Measurements from ENCODE around the gene PTGER3.

Gene PTGER3

DNA sequence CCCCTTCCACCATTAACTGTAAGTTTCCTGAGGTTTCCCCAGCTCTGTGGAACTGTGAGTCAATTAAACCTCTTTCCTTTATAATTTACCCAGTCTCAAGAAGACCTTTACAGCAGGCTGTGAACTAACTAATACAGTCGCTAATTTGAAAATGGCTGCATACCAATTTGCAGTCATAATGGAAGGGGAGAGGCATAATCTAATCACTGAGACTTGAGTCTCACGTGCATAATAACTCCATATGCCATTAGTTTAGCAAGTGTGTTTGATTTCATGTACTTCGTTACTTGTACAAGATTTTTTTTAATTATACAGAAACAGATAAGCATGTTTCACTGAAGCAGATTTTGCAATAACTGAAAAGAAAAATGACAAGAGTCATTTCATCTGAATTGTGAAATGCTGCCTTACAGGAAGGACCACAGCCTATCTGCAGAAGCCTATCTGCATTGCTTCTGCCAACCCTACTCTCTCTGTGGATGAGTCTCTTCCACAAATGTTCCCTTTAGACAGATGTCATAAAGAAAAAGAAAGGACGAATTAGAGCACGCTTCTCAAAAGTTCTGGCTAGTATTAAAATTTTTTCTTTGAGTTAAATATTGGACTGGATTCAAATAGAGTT, 99.1 kb downstream of the PTGER3 start:
- TF ChIP-seq YY1 (IDR thresholded peaks at IDR 0.05; ENCODE audit: low read depth) (no peak), FOXM1 (IDR thresholded peaks at IDR 0.05; ENCODE audit: borderline replicate concordance, low read depth) (no peak), RAD21 (IDR thresholded peaks at IDR 0.05; ENCODE audit: low read depth) (no peak)

DNA sequence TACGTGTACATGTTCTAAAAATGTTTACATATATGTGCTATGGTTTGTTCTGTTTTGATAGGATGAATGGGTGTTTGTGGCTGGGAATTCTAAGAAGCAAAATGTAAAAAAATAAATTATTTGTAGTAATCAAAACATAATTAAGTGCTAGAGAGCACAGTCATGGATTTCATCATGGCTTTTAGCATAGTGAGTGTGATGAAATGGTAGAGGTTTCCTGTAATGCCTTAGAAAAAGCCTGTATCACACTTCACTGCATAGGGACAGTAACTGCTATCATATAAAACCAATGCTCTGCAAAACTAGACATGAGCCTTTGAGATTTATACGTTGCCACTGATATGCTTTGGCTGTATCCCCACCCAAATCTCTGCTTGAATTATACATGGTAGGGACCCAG, 99.8 kb downstream of the PTGER3 start:
- TF ChIP-seq, protein P1, sequence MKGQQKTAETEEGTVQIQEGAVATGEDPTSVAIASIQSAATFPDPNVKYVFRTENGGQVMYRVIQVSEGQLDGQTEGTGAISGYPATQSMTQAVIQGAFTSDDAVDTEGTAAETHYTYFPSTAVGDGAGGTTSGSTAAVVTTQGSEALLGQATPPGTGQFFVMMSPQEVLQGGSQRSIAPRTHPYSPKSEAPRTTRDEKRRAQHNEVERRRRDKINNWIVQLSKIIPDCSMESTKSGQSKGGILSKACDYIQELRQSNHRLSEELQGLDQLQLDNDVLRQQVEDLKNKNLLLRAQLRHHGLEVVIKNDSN (IDR thresholded peaks at IDR 0.05) = no peak
- no peak for TF ChIP-seq CREB1 (IDR thresholded peaks at IDR 0.05; ENCODE audit: low read depth)

DNA sequence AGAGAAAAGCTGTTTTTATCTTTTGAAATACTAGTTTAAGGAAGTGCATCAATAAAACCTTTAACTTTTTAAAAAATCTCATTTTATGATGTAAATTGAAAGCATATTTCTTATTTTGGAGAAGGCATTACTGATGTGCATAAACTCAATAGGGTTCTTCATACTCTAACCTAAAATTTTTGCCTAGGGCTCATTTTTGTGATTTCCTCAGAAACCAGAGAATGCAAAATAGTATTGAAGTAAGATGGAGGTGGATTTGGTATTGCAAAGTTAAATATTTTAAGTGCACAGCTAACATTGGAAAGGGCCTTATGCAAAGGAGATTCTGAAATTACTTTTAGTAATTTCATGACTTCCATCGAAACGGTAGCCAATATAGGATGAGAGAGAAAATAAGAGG, 101.9 kb downstream of the PTGER3 start:
- TF ChIP-seq YY1 (IDR thresholded peaks at IDR 0.05; ENCODE audit: low read depth) = no peak
- TF ChIP-seq CEBPB (IDR thresholded peaks at IDR 0.05) = no peak
- no peak for TF ChIP-seq ZBTB7A (IDR thresholded peaks at IDR 0.05; ENCODE audit: low read depth)
- no peak for TF ChIP-seq TAF1 (IDR thresholded peaks at IDR 0.05; ENCODE audit: low read depth)
- TF ChIP-seq, protein P1 (IDR thresholded peaks at IDR 0.05) = no peak
- TF ChIP-seq CREB1 (IDR thresholded peaks at IDR 0.05; ENCODE audit: low read depth) = no peak
- TF ChIP-seq, protein P2, sequence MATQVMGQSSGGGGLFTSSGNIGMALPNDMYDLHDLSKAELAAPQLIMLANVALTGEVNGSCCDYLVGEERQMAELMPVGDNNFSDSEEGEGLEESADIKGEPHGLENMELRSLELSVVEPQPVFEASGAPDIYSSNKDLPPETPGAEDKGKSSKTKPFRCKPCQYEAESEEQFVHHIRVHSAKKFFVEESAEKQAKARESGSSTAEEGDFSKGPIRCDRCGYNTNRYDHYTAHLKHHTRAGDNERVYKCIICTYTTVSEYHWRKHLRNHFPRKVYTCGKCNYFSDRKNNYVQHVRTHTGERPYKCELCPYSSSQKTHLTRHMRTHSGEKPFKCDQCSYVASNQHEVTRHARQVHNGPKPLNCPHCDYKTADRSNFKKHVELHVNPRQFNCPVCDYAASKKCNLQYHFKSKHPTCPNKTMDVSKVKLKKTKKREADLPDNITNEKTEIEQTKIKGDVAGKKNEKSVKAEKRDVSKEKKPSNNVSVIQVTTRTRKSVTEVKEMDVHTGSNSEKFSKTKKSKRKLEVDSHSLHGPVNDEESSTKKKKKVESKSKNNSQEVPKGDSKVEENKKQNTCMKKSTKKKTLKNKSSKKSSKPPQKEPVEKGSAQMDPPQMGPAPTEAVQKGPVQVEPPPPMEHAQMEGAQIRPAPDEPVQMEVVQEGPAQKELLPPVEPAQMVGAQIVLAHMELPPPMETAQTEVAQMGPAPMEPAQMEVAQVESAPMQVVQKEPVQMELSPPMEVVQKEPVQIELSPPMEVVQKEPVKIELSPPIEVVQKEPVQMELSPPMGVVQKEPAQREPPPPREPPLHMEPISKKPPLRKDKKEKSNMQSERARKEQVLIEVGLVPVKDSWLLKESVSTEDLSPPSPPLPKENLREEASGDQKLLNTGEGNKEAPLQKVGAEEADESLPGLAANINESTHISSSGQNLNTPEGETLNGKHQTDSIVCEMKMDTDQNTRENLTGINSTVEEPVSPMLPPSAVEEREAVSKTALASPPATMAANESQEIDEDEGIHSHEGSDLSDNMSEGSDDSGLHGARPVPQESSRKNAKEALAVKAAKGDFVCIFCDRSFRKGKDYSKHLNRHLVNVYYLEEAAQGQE (IDR thresholded peaks at IDR 0.05; ENCODE audit: low read depth) = no peak
- TF ChIP-seq, protein P3, sequence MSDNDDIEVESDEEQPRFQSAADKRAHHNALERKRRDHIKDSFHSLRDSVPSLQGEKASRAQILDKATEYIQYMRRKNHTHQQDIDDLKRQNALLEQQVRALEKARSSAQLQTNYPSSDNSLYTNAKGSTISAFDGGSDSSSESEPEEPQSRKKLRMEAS (IDR thresholded peaks at IDR 0.05) = no peak
- no peak for TF ChIP-seq TCF12 (IDR thresholded peaks at IDR 0.05; ENCODE audit: low read depth)
- TF ChIP-seq EGR1 (IDR thresholded peaks at IDR 0.05) = no peak
- no peak for TF ChIP-seq FOXM1 (IDR thresholded peaks at IDR 0.05; ENCODE audit: borderline replicate concordance, low read depth)
- no peak for TF ChIP-seq TEAD4 (IDR thresholded peaks at IDR 0.05)
- TF ChIP-seq RAD21 (IDR thresholded peaks at IDR 0.05; ENCODE audit: low read depth) = no peak
- no peak for TF ChIP-seq EP300 (IDR thresholded peaks at IDR 0.05; ENCODE audit: borderline replicate concordance)
- no peak for TF ChIP-seq NFIC (IDR thresholded peaks at IDR 0.05)

DNA sequence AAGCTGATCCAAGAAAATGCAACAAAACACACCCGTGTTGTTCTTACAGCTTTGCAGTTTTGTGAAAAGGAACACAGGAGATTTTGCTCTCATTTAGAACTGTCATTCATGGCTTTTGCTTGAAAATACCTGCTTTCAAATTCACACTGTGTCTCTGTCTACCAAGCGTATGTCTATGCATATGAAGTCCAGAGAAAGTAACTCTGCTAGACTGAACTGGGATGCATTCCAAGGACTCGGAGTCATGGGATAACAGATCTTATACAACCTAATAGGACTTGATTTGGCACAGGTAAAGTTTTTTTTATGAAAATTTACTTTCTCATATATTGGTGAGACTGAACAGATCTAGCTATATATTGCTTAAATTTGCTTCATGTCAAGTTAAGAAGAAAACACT, 102.4 kb downstream of the PTGER3 start:
- no peak for TF ChIP-seq YY1 (IDR thresholded peaks at IDR 0.05; ENCODE audit: low read depth)
- TF ChIP-seq, protein P2 (IDR thresholded peaks at IDR 0.05; ENCODE audit: low read depth) = no peak
- TF ChIP-seq RAD21 (IDR thresholded peaks at IDR 0.05; ENCODE audit: low read depth) = no peak
- no peak for TF ChIP-seq CEBPB (IDR thresholded peaks at IDR 0.05)
- no peak for TF ChIP-seq CREB1 (IDR thresholded peaks at IDR 0.05; ENCODE audit: low read depth)
- TF ChIP-seq ZBTB7A (IDR thresholded peaks at IDR 0.05; ENCODE audit: low read depth) = no peak
- TF ChIP-seq EP300 (IDR thresholded peaks at IDR 0.05; ENCODE audit: borderline replicate concordance) = no peak
- TF ChIP-seq, protein P3 (IDR thresholded peaks at IDR 0.05) = no peak
- no peak for TF ChIP-seq TEAD4 (IDR thresholded peaks at IDR 0.05)
- TF ChIP-seq EGR1 (IDR thresholded peaks at IDR 0.05) = no peak
- TF ChIP-seq TCF12 (IDR thresholded peaks at IDR 0.05; ENCODE audit: low read depth) = no peak
- TF ChIP-seq, protein P1 (IDR thresholded peaks at IDR 0.05) = no peak
- no peak for TF ChIP-seq TAF1 (IDR thresholded peaks at IDR 0.05; ENCODE audit: low read depth)
- TF ChIP-seq NFIC (IDR thresholded peaks at IDR 0.05) = no peak
- TF ChIP-seq FOXM1 (IDR thresholded peaks at IDR 0.05; ENCODE audit: borderline replicate concordance, low read depth) = no peak

DNA sequence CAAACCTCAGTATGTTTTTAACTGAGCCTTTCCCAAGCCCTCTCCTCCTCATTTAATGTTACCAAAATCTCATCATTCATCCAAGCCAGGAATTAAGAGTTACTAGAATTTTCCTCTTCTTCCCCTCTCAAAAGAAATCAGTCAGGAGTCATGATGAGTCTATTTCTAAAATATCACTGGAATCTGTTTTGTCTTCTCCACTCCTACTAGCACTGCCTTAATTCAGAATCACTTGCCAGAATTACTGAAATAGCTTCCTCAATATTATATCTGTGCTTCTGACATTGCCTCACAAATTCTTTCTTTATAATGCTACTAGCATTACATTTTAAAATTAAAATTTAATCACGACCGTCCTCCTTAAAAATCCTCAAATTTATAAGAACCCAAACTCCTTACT, 106.1 kb downstream of the PTGER3 start:
- TF ChIP-seq EGR1 (IDR thresholded peaks at IDR 0.05) (no peak), ZBTB7A (IDR thresholded peaks at IDR 0.05; ENCODE audit: low read depth) (no peak), YY1 (IDR thresholded peaks at IDR 0.05; ENCODE audit: low read depth) (no peak), TAF1 (IDR thresholded peaks at IDR 0.05; ENCODE audit: low read depth) (no peak), EP300 (IDR thresholded peaks at IDR 0.05; ENCODE audit: borderline replicate concordance) (no peak), CEBPB (IDR thresholded peaks at IDR 0.05) (no peak), CREB1 (IDR thresholded peaks at IDR 0.05; ENCODE audit: low read depth) (no peak), NFIC (IDR thresholded peaks at IDR 0.05) (no peak), TCF12 (IDR thresholded peaks at IDR 0.05; ENCODE audit: low read depth) (no peak), FOXM1 (IDR thresholded peaks at IDR 0.05; ENCODE audit: borderline replicate concordance, low read depth) (no peak)
- TF ChIP-seq, protein P3 (IDR thresholded peaks at IDR 0.05) = no peak

All from Ishikawa (cell line).